Memory B cell (primary cell): ENCODE data around the gene BAG3.

Experiments used
- ATAC-seq: fragments of 150-1000 bp; cut with Tn5 transposase; 2 replicates; pipeline ENCODE4 v1.10.0; 2021; ENCODE audit warnings: low read depth, mild to moderate bottlenecking, moderate library complexity
- DNase-seq, 2 donors: peaks; one replicate each; pipeline ENCODE4 v3.0.0; 2022; ENCODE audit warnings: low spot score in 2 of 2
- H3K27ac Mint-ChIP-seq: one replicate; pipeline ENCODE4 v1.8.0; 2022; ENCODE audit warnings: mild to moderate bottlenecking, moderate library complexity, mixed read lengths
- H3K27me3 Mint-ChIP-seq: one replicate; pipeline ENCODE4 v1.8.0; 2022; ENCODE audit warnings: mixed read lengths
- H3K36me3 Mint-ChIP-seq: one replicate; pipeline ENCODE4 v1.8.0; 2022; ENCODE audit warnings: mild to moderate bottlenecking, mixed read lengths
- H3K4me1 Mint-ChIP-seq: one replicate; pipeline ENCODE4 v1.8.0; 2022; ENCODE audit warnings: mixed read lengths
- H3K4me3 Mint-ChIP-seq: one replicate; pipeline ENCODE4 v1.8.0; 2022; ENCODE audit warnings: mild to moderate bottlenecking, moderate library complexity, mixed read lengths
- H3K9me3 Mint-ChIP-seq: one replicate; pipeline ENCODE4 v1.8.0; 2022; ENCODE audit warnings: mixed read lengths

The BAG3 gene

GRCh38 chr10:119667562-119668328, 16.6 kb downstream of the BAG3 start:
- no peak for DNase-seq
- peaks cover 3% of the 10 kb centered on the region for H3K4me1 Mint-ChIP-seq
- no peak for ATAC-seq
- H3K27ac Mint-ChIP-seq: no peak overlapping the region
- peaks cover 2% of the 10 kb centered on the region for H3K36me3 Mint-ChIP-seq
- no peaks in the 10 kb centered on the region for H3K27me3 Mint-ChIP-seq
- no peaks in the 10 kb centered on the region for H3K9me3 Mint-ChIP-seq
- H3K4me3 Mint-ChIP-seq: no peak overlapping the region

- H3K4me1 Mint-ChIP-seq: peaks cover 3% of the 10 kb centered on the region
These were observed 17.3 kb downstream of the BAG3 start for GRCh38 chr10:119668461-119668860.

GRCh38 chr10:119669331-119669730, 18.2 kb downstream of the BAG3 start:
- H3K4me1 Mint-ChIP-seq: peaks cover 2% of the 10 kb centered on the region
- H3K4me3 Mint-ChIP-seq: no peak overlapping the region
- DNase-seq: no peak
- H3K27ac Mint-ChIP-seq: no peak overlapping the region
- no peak for ATAC-seq
- H3K36me3 Mint-ChIP-seq: peaks cover 8% of the 10 kb centered on the region
- H3K27me3 Mint-ChIP-seq: no peaks in the 10 kb centered on the region
- H3K9me3 Mint-ChIP-seq: no peaks in the 10 kb centered on the region

More at GRCh38 chr10:119668461-119668860, 17.3 kb downstream of the BAG3 start:
- H3K4me3 Mint-ChIP-seq: no peak overlapping the region
- H3K27ac Mint-ChIP-seq: peak overlapping the region; percentile 21
- H3K36me3 Mint-ChIP-seq: peaks cover 8% of the 10 kb centered on the region
- no peak for DNase-seq
- no peaks in the 10 kb centered on the region for H3K9me3 Mint-ChIP-seq
- H3K27me3 Mint-ChIP-seq: no peaks in the 10 kb centered on the region
- ATAC-seq: no peak

GRCh38 chr10:119669975-119670640, 18.9 kb downstream of the BAG3 start:
- Mint-ChIP-seq H3K27me3 (no peaks in the 10 kb centered on the region), H3K27ac (no peak overlapping the region), H3K36me3 (peaks cover 8% of the 10 kb centered on the region), H3K4me3 (no peak overlapping the region), H3K9me3 (no peaks in the 10 kb centered on the region), H3K4me1 (no peaks in the 10 kb centered on the region)
- DNase-seq: no peak
- ATAC-seq: no peak

- no peak overlapping the region for H3K27ac Mint-ChIP-seq
- no peak overlapping the region for H3K4me3 Mint-ChIP-seq
- H3K27me3 Mint-ChIP-seq: no peaks in the 10 kb centered on the region
- no peaks in the 10 kb centered on the region for H3K4me1 Mint-ChIP-seq
- DNase-seq (no peak), ATAC-seq (no peak)
- H3K9me3 Mint-ChIP-seq: no peaks in the 10 kb centered on the region
- peaks cover 8% of the 10 kb centered on the region for H3K36me3 Mint-ChIP-seq
These were observed 19.5 kb downstream of the BAG3 start for GRCh38 chr10:119670717-119671116.

- Mint-ChIP-seq H3K36me3 (peaks cover 8% of the 10 kb centered on the region), H3K4me1 (no peaks in the 10 kb centered on the region), H3K9me3 (no peaks in the 10 kb centered on the region), H3K27ac (no peak overlapping the region), H3K4me3 (no peak overlapping the region), H3K27me3 (no peaks in the 10 kb centered on the region)
- DNase-seq (no peak), ATAC-seq (no peak)
These were observed 20.2 kb downstream of the BAG3 start for GRCh38 chr10:119671381-119671780.

- H3K27ac Mint-ChIP-seq: no peak overlapping the region
- ATAC-seq (no peak), DNase-seq (no peak)
- no peaks in the 10 kb centered on the region for H3K9me3 Mint-ChIP-seq
- H3K4me3 Mint-ChIP-seq: no peak overlapping the region
- no peaks in the 10 kb centered on the region for H3K4me1 Mint-ChIP-seq
- no peaks in the 10 kb centered on the region for H3K27me3 Mint-ChIP-seq
- H3K36me3 Mint-ChIP-seq: peaks cover 11% of the 10 kb centered on the region
These were observed 21.1 kb downstream of the BAG3 start for GRCh38 chr10:119672291-119672690.

- Mint-ChIP-seq H3K27ac (no peak overlapping the region), H3K27me3 (no peaks in the 10 kb centered on the region), H3K36me3 (peaks cover 11% of the 10 kb centered on the region), H3K4me3 (no peak overlapping the region), H3K4me1 (no peaks in the 10 kb centered on the region), H3K9me3 (no peaks in the 10 kb centered on the region)
- ATAC-seq (no peak), DNase-seq (no peak)
These were observed 22.1 kb downstream of the BAG3 start for GRCh38 chr10:119673271-119673670.

GRCh38 chr10:119675483-119676170, 24.4 kb downstream of the BAG3 start:
- no peaks in the 10 kb centered on the region for H3K9me3 Mint-ChIP-seq
- H3K36me3 Mint-ChIP-seq: peaks cover 11% of the 10 kb centered on the region
- H3K27ac Mint-ChIP-seq: no peak overlapping the region
- H3K27me3 Mint-ChIP-seq: no peaks in the 10 kb centered on the region
- no peak for ATAC-seq
- no peaks in the 10 kb centered on the region for H3K4me1 Mint-ChIP-seq
- no peak for DNase-seq
- H3K4me3 Mint-ChIP-seq: no peak overlapping the region

GRCh38 chr10:119677126-119677525, 25.9 kb downstream of the BAG3 start:
- Mint-ChIP-seq H3K27me3 (peaks cover 2% of the 10 kb centered on the region), H3K36me3 (peaks cover 9% of the 10 kb centered on the region), H3K9me3 (no peaks in the 10 kb centered on the region), H3K4me1 (no peaks in the 10 kb centered on the region), H3K4me3 (no peak overlapping the region), H3K27ac (no peak overlapping the region)
- no peak for DNase-seq
- no peak for ATAC-seq

- H3K9me3 Mint-ChIP-seq: no peaks in the 10 kb centered on the region
- no peak overlapping the region for H3K27ac Mint-ChIP-seq
- ATAC-seq (no peak), DNase-seq (no peak)
- H3K36me3 Mint-ChIP-seq: peaks cover 5% of the 10 kb centered on the region
- no peak overlapping the region for H3K4me3 Mint-ChIP-seq
- no peaks in the 10 kb centered on the region for H3K4me1 Mint-ChIP-seq
- H3K27me3 Mint-ChIP-seq: peaks cover 2% of the 10 kb centered on the region
These were observed 26.9 kb downstream of the BAG3 start for GRCh38 chr10:119677904-119678755.

- no peaks in the 10 kb centered on the region for H3K4me1 Mint-ChIP-seq
- H3K36me3 Mint-ChIP-seq: peaks cover 4% of the 10 kb centered on the region
- H3K27ac Mint-ChIP-seq: no peak overlapping the region
- DNase-seq (no peak), ATAC-seq (no peak)
- no peaks in the 10 kb centered on the region for H3K9me3 Mint-ChIP-seq
- peaks cover 2% of the 10 kb centered on the region for H3K27me3 Mint-ChIP-seq
- no peak overlapping the region for H3K4me3 Mint-ChIP-seq
These were observed 28.3 kb downstream of the BAG3 start for GRCh38 chr10:119679480-119679829.

GRCh38 chr10:119680050-119680449, 28.9 kb downstream of the BAG3 start:
- H3K27ac Mint-ChIP-seq: no peak overlapping the region

GRCh38 chr10:119680650-119681081, 29.5 kb downstream of the BAG3 start:
- Mint-ChIP-seq H3K4me1 (no peaks in the 10 kb centered on the region), H3K9me3 (no peaks in the 10 kb centered on the region), H3K36me3 (peaks cover 4% of the 10 kb centered on the region), H3K27ac (no peak overlapping the region), H3K4me3 (no peak overlapping the region), H3K27me3 (peaks cover 2% of the 10 kb centered on the region)
- no peak for ATAC-seq
- no peak for DNase-seq

More at GRCh38 chr10:119680050-119680449, 28.9 kb downstream of the BAG3 start:
- ATAC-seq: no peak
- DNase-seq: no peak
- no peaks in the 10 kb centered on the region for H3K4me1 Mint-ChIP-seq
- H3K27me3 Mint-ChIP-seq: peaks cover 2% of the 10 kb centered on the region
- no peaks in the 10 kb centered on the region for H3K9me3 Mint-ChIP-seq
- peaks cover 4% of the 10 kb centered on the region for H3K36me3 Mint-ChIP-seq
- H3K4me3 Mint-ChIP-seq: no peak overlapping the region
